KMS-11 (cell line): ENCODE measurements around the gene HES4.

Source experiments
- H2AFZ ChIP-seq: fragments of 200-600 bp; sonication (generic); 2 replicates; pipeline ENCODE4 v1.6.1; 2016; ENCODE audit warnings: antibody characterized with exemption, mixed run types, low read depth
- H3K27ac ChIP-seq: fragments of 200-600 bp; sonication (generic); 2 replicates; pipeline ENCODE4 v1.6.1; 2016; ENCODE audit warnings: mild to moderate bottlenecking, mixed run types
- H3K27me3 ChIP-seq: fragments of 200-600 bp; sonication (generic); 2 replicates; pipeline ENCODE4 v1.6.1; 2017; ENCODE audit warnings: mild to moderate bottlenecking, low read depth, mixed run types, moderate library complexity; ENCODE audit not compliant: insufficient read depth
- H3K36me3 ChIP-seq: fragments of 200-600 bp; sonication (generic); 2 replicates; pipeline ENCODE4 v1.6.1; 2017; ENCODE audit warnings: mild to moderate bottlenecking, mixed run types; ENCODE audit not compliant: insufficient read depth
- H3K4me1 ChIP-seq: fragments of 200-600 bp; sonication (generic); 2 replicates; pipeline ENCODE4 v1.6.1; 2016; ENCODE audit warnings: mild to moderate bottlenecking, low read depth, mixed run types; ENCODE audit not compliant: poor library complexity, severe bottlenecking
- H3K4me2 ChIP-seq: fragments of 200-600 bp; sonication (generic); 2 replicates; pipeline ENCODE4 v1.7.0; 2016; ENCODE audit warnings: mild to moderate bottlenecking, mixed run types
- H3K4me3 ChIP-seq: fragments of 200-600 bp; sonication (generic); IDR thresholded peaks from 2 replicates; pipeline ENCODE4 v1.6.1; 2017; ENCODE audit warnings: low read depth, low read length, mixed read lengths; ENCODE audit not compliant: insufficient read depth
- H3K79me2 ChIP-seq: fragments of 200-600 bp; sonication (generic); 2 replicates; pipeline ENCODE4 v1.6.1; 2016; ENCODE audit warnings: low read depth, mixed run types; ENCODE audit not compliant: insufficient read depth
- H3K9ac ChIP-seq: fragments of 200-600 bp; sonication (generic); 2 replicates; pipeline ENCODE4 v1.6.1; 2016; ENCODE audit warnings: mild to moderate bottlenecking, mixed run types
- H4K20me1 ChIP-seq: fragments of 200-600 bp; sonication (generic); 2 replicates; pipeline ENCODE4 v1.6.1; 2016; ENCODE audit warnings: mild to moderate bottlenecking, mixed run types; ENCODE audit not compliant: insufficient read depth
- CTCF ChIP-seq: fragments of 200-600 bp; sonication (generic); conservative IDR thresholded peaks from 2 replicates; pipeline ENCODE4 v1.6.1; 2017; ENCODE audit warnings: low read depth, mild to moderate bottlenecking, antibody characterized with exemption, low read length, moderate library complexity, mixed read lengths

HES4 gene

GRCh38 chr1:981955-982558, 17.8 kb downstream of the HES4 start, which contains the start of gene PERM1:
PERM1 (minus strand) TSS chr1:982093; CDS start chr1:981029, 1,064 bp downstream.
- Histone ChIP-seq H3K79me2 (no peaks in the 10 kb centered on the region), H3K4me2 (no peak within 1 kb of the TSS), H3K36me3 (no peaks in the 10 kb centered on the region), H3K4me1 (peaks cover 8% of the 10 kb centered on the region), H3K4me3 (no peak within 1 kb of the TSS), H3K9ac (no peak within 1 kb of the TSS), H3K27me3 (peaks cover 86% of the 10 kb centered on the region), H4K20me1 (no peaks in the 10 kb centered on the region), H3K27ac (no peak within 1 kb of the TSS), H2AFZ (no peak within 1 kb of the TSS)
- TF ChIP-seq CTCF, result no peak

- Histone ChIP-seq H3K27me3 (peaks cover 81% of the 10 kb centered on the region), H3K36me3 (no peaks in the 10 kb centered on the region), H3K79me2 (no peaks in the 10 kb centered on the region), H4K20me1 (no peaks in the 10 kb centered on the region), H3K27ac (no peak overlapping the region), H3K4me3 (no peak overlapping the region), H3K4me1 (peaks cover 8% of the 10 kb centered on the region), H3K9ac (no peak overlapping the region), H3K4me2 (no peak overlapping the region), H2AFZ (no peak overlapping the region)
- no peak for TF ChIP-seq CTCF
Observed at GRCh38 chr1:981491-981954, 18.4 kb downstream of the HES4 start.

GRCh38 chr1:980602-981395, 19.1 kb downstream of the HES4 start:
- Histone ChIP-seq H3K4me3 (no peak overlapping the region), H3K4me2 (no peak overlapping the region), H3K4me1 (peaks cover 15% of the 10 kb centered on the region), H3K79me2 (no peaks in the 10 kb centered on the region), H3K27ac (no peak overlapping the region), H3K27me3 (peaks cover 74% of the 10 kb centered on the region), H3K9ac (no peak overlapping the region), H2AFZ (no peak overlapping the region), H4K20me1 (no peaks in the 10 kb centered on the region), H3K36me3 (no peaks in the 10 kb centered on the region)
- TF ChIP-seq CTCF, result no peak

GRCh38 chr1:980137-980571, 19.7 kb downstream of the HES4 start:
- H3K79me2 ChIP-seq, result no peaks in the 10 kb centered on the region
- no peak overlapping the region for H3K27ac ChIP-seq
- H3K4me3 ChIP-seq, result no peak overlapping the region
- no peak overlapping the region for H3K9ac ChIP-seq
- no peak overlapping the region for H3K4me2 ChIP-seq
- peaks cover 21% of the 10 kb centered on the region for H3K4me1 ChIP-seq
- no peaks in the 10 kb centered on the region for H4K20me1 ChIP-seq
- TF ChIP-seq CTCF, result no peak
- H3K27me3 ChIP-seq, result peaks cover 69% of the 10 kb centered on the region
- no peaks in the 10 kb centered on the region for H3K36me3 ChIP-seq
- H2AFZ ChIP-seq, result no peak overlapping the region
